HCT116 (cell line): ENCODE results near the gene LAD1. TPM values are rescaled to one million over a fixed set of nuclear protein-coding genes. Genes with fewer than 3 reads are reported as not detected.

ENCODE experiments used
- ATAC-seq: fragments of 200-7000 bp; cut with Tn5 transposase; 2 replicates; pipeline ENCODE4 v1.9.1; 2020; ENCODE audit warnings: mild to moderate bottlenecking, moderate library complexity
- BruUV-seq: library from RNA; stranded (reverse); fragments of 400-500 nt; replicated peaks from 2 replicates; lab custom pipeline; 2021; lab: Mats Ljungman, UMichigan
- CTCF ChIA-PET: fragments of 300-600 bp; sonication (Branson Sonifier 250); formaldehyde crosslinking; loops from one replicate; lab custom pipeline; 2021; ENCODE audit warnings: antibody characterized with exemption; lab: Charles Lee
- POLR2A ChIA-PET: fragments of 300-600, 350-600 bp; sonication (Branson Sonifier 250); formaldehyde crosslinking; loops from one replicate; lab custom pipeline; 2021; ENCODE audit warnings: antibody characterized with exemption; lab: Charles Lee
- RAD21 ChIA-PET, 2 experiments: fragments of 300-600 bp; sonication (Branson Sonifier 250); formaldehyde crosslinking; loops; one replicate each; lab custom pipeline; 2023; ENCODE audit warnings: low total read pairs in 2 of 2; ENCODE audit not compliant: uncharacterized antibody in 2 of 2, unreplicated experiment in 2 of 2, low non-redundant PET in 1 of 2; lab: Charles Lee
- DNase-seq: peaks from one replicate; pipeline ENCODE4 v3.0.0-alpha.2; 2010; ENCODE audit warnings: low read depth, low spot score
- H2AFZ ChIP-seq: fragments of 200-600 bp; shearing (Covaris generic), sonication (generic); 2 replicates; pipeline ENCODE4 v1.6.1; 2017; ENCODE audit warnings: low read depth, mixed run types, mixed read lengths, antibody characterized with exemption, low read length; ENCODE audit not compliant: poor library complexity, severe bottlenecking
- H3K27ac ChIP-seq: 2 replicates; pipeline ENCODE4 v1.5.1; 2012; ENCODE audit warnings: low read depth, low read length
- H3K27me3 ChIP-seq: fragments of 200-600 bp; sonication (generic); 2 replicates; pipeline ENCODE4 v1.6.1; 2016; ENCODE audit warnings: mixed run types, low read length, mixed read lengths; ENCODE audit not compliant: insufficient read depth
- H3K36me3 ChIP-seq, 2 experiments: fragments of 200-500 bp in 1 of 2; fragments of 200-600 bp in 1 of 2; sonication (Bioruptor generic) in 1 of 2; sonication (generic) in 1 of 2; 2 replicates each; pipeline versions ENCODE4 v1.5.1 to v1.6.1; 2014 to 2016; ENCODE audit warnings: low read length in 2 of 2, inconsistent platforms in 1 of 2, mixed read lengths in 1 of 2, mixed run types in 1 of 2; ENCODE audit not compliant: insufficient read depth in 2 of 2, control insufficient read depth in 1 of 2
- H3K4me1 ChIP-seq, 2 experiments: fragments of 200-600 bp in 1 of 2; sonication (generic) in 1 of 2; 2 replicates each; pipeline versions ENCODE4 v1.5.1 to v1.6.1; 2012 to 2017; ENCODE audit warnings: low read length in 2 of 2, inconsistent platforms in 1 of 2, mild to moderate bottlenecking in 1 of 2, mixed read lengths in 1 of 2, mixed run types in 1 of 2, moderate library complexity in 1 of 2; ENCODE audit not compliant: insufficient read depth in 2 of 2, control insufficient read depth in 1 of 2
- H3K4me2 ChIP-seq: fragments of 200-600 bp; sonication (generic); 2 replicates; pipeline ENCODE4 v1.6.1; 2017; ENCODE audit warnings: mixed run types, low read length, mixed read lengths
- H3K4me3 ChIP-seq, 2 experiments: fragments of 200-600 bp in 1 of 2; sonication (generic) in 1 of 2; replicated peaks in 1 of 2; 2 replicates each; pipeline ENCODE4 v1.5.1; 2011 to 2016; ENCODE audit warnings: low read length in 2 of 2, control low read depth in 1 of 2, low read depth in 1 of 2, mild to moderate bottlenecking in 1 of 2, mixed read lengths in 1 of 2, mixed run types in 1 of 2
- H3K79me2 ChIP-seq: fragments of 200-600 bp; sonication (generic); 2 replicates; pipeline ENCODE4 v1.6.1; 2017; ENCODE audit warnings: mild to moderate bottlenecking, mixed run types, low read length, moderate library complexity, mixed read lengths; ENCODE audit not compliant: insufficient read depth
- H3K9ac ChIP-seq: fragments of 200-600 bp; sonication (generic); 2 replicates; pipeline ENCODE4 v1.6.1; 2016; ENCODE audit warnings: low read length, mixed read lengths
- H3K9me2 ChIP-seq: fragments of 200-600 bp; sonication (generic), shearing (Covaris generic); 2 replicates; pipeline ENCODE4 v1.6.1; 2017; ENCODE audit warnings: mixed run types, mild to moderate bottlenecking, moderate library complexity; ENCODE audit not compliant: insufficient read depth
- H3K9me3 ChIP-seq, 2 experiments: fragments of 200-500 bp in 1 of 2; fragments of 200-600 bp in 1 of 2; sonication (Bioruptor generic) in 1 of 2; sonication (generic) in 1 of 2; 2 replicates each; pipeline ENCODE4 v1.6.1; 2014 to 2017; ENCODE audit warnings: low read length in 2 of 2, mixed read lengths in 2 of 2, inconsistent platforms in 1 of 2, low read depth in 1 of 2, mild to moderate bottlenecking in 1 of 2, mixed run types in 1 of 2, moderate library complexity in 1 of 2; ENCODE audit not compliant: control insufficient read depth in 1 of 2, insufficient read depth in 1 of 2
- H4K20me1 ChIP-seq: fragments of 200-600 bp; sonication (generic), shearing (Covaris generic); 2 replicates; pipeline ENCODE4 v1.6.1; 2017; ENCODE audit warnings: mixed run types, mild to moderate bottlenecking, moderate library complexity; ENCODE audit not compliant: insufficient read depth
- CBX3 ChIP-seq: IDR thresholded peaks from 2 replicates; pipeline ENCODE4 v1.6.1; 2012; ENCODE audit warnings: low read depth
- CEBPB ChIP-seq: IDR thresholded peaks from 2 replicates; pipeline ENCODE4 v1.6.1; 2012; ENCODE audit warnings: low read depth
- CTCF ChIP-seq, 3 experiments: fragments of 200-600 bp in 1 of 3; sonication (generic) in 1 of 3; IDR thresholded peaks in 2 of 3; conservative IDR thresholded peaks in 1 of 3; 2 replicates each; pipeline ENCODE4 v1.5.1; 2012 to 2017; ENCODE audit warnings: low read depth in 2 of 3, low read length in 2 of 3, antibody characterized with exemption in 1 of 3, borderline replicate concordance in 1 of 3, control low read depth in 1 of 3, mild to moderate bottlenecking in 1 of 3, mixed read lengths in 1 of 3, mixed run types in 1 of 3, moderate library complexity in 1 of 3; ENCODE audit not compliant: insufficient read depth in 1 of 3
- EGR1 ChIP-seq: IDR thresholded peaks from 2 replicates; pipeline ENCODE4 v1.6.1; 2012; ENCODE audit warnings: low read depth
- ELF1 ChIP-seq: IDR thresholded peaks from 2 replicates; pipeline ENCODE4 v1.6.1; 2012; ENCODE audit warnings: low read depth, borderline replicate concordance
- EZH2phosphoT487 ChIP-seq: fragments of 200-600 bp; IDR thresholded peaks from 2 replicates; pipeline ENCODE4 v1.6.1; 2018; ENCODE audit warnings: antibody characterized with exemption, borderline replicate concordance
- FOSL1 ChIP-seq: IDR thresholded peaks from 2 replicates; pipeline ENCODE4 v1.6.1; 2012; ENCODE audit warnings: low read depth
- JUND ChIP-seq: IDR thresholded peaks from 2 replicates; pipeline ENCODE4 v1.6.1; 2012
- REST ChIP-seq: IDR thresholded peaks from 2 replicates; pipeline ENCODE4 v1.6.1; 2012; ENCODE audit warnings: low read depth
- SIN3A ChIP-seq: IDR thresholded peaks from 2 replicates; pipeline ENCODE4 v1.6.1; 2012; ENCODE audit warnings: low read depth
- SP1 ChIP-seq: IDR thresholded peaks from 2 replicates; pipeline ENCODE4 v1.6.1; 2012; ENCODE audit warnings: low read depth
- TCF7L2 ChIP-seq: IDR thresholded peaks from 2 replicates; pipeline ENCODE4 v1.7.0; 2011; ENCODE audit warnings: borderline replicate concordance, inconsistent platforms; ENCODE audit not compliant: insufficient read depth, insufficient read length; ENCODE audit errors: extremely low read depth
- YY1 ChIP-seq: IDR thresholded peaks from 2 replicates; pipeline ENCODE4 v1.6.1; 2011; ENCODE audit warnings: low read length, low read depth, moderate library complexity, mild to moderate bottlenecking; ENCODE audit not compliant: insufficient replicate concordance; ENCODE audit errors: extremely low read depth
- ZFX ChIP-seq: fragments of 450-650 bp; IDR thresholded peaks from 2 replicates; pipeline ENCODE4 v1.6.1; 2017
- intact Hi-C: fragments of 100-400 bp; cut with micrococcal nuclease; formaldehyde crosslinking; loops from 2 replicates; pipeline ENCODE4 v1.10.0; 2022
- total RNA-seq: library from RNA; stranded (reverse); gene quantifications from one replicate; pipeline ENCODE4 v1.2.1, GENCODE V29; 2021; ENCODE audit not compliant: unreplicated experiment

The LAD1 gene
- total RNA-seq, 1 experiment from 2014 or later = 56.1 TPM

GRCh38 chr1:201404055-201404454 lies 4.9 kb upstream of the LAD1 start:
- no peak overlapping the region for H2AFZ ChIP-seq
- TF ChIP-seq SP1 = no peak
- no peak for TF ChIP-seq CEBPB
- TF ChIP-seq ELF1 = no peak
- TF ChIP-seq ZFX = no peak
- no peak for TF ChIP-seq EZH2phosphoT487
- H3K9ac ChIP-seq = no peak overlapping the region
- H3K27me3 ChIP-seq = no peaks in the 10 kb centered on the region
- H3K4me1 ChIP-seq = peaks cover 12 to 53% of the 10 kb centered on the region in 2 experiments
- no peaks in the 10 kb centered on the region for H3K9me3 ChIP-seq
- RAD21 ChIA-PET = no interaction called here
- H3K4me2 ChIP-seq = no peak overlapping the region
- ATAC-seq (no peak), DNase-seq (no peak)
- CTCF ChIA-PET = interaction anchor here (2.3 kb wide), 1 partner anchor 18 kb away, joined by 8 read pairs; no protein-coding TSS in a partner anchor
- H3K4me3 ChIP-seq = no peak overlapping the region
- peaks cover 0 to 9% of the 10 kb centered on the region in 2 experiments; a peak in 1 of 4 replicates for H3K36me3 ChIP-seq
- no peaks in the 10 kb centered on the region for H3K9me2 ChIP-seq
- intact Hi-C loops = no loop called here
- no peaks in the 10 kb centered on the region for H4K20me1 ChIP-seq
- no TSS peak for BruUV-seq
- peaks cover 3% of the 10 kb centered on the region for H3K79me2 ChIP-seq
- H3K27ac ChIP-seq = no peak overlapping the region
- POLR2A ChIA-PET = no interaction called here

- Histone ChIP-seq H3K9ac (no peak overlapping the region), H3K9me2 (no peaks in the 10 kb centered on the region), H3K27ac (no peak overlapping the region), H3K9me3 (no peaks in the 10 kb centered on the region), H3K27me3 (no peaks in the 10 kb centered on the region), H3K4me3 (no peak overlapping the region), H3K4me1 (peaks cover 12 to 54% of the 10 kb centered on the region in 2 experiments), H3K79me2 (peaks cover 10% of the 10 kb centered on the region), H3K4me2 (no peak overlapping the region), H2AFZ (no peak overlapping the region), H3K36me3 (peaks cover 0 to 9% of the 10 kb centered on the region in 2 experiments; a peak in 1 of 4 replicates), H4K20me1 (no peaks in the 10 kb centered on the region)
- ChIA-PET POLR2A (no interaction called here), CTCF (interaction anchor here (1.0 kb wide), 1 partner anchor 32 kb away, joined by 4 read pairs; no protein-coding TSS in a partner anchor), RAD21 (interaction anchor here in 1 of 2 experiments (0.6 kb wide), 1 partner anchor 182 kb away, joined by 3 read pairs; no protein-coding TSS in a partner anchor)
- ATAC-seq (no peak), DNase-seq (no peak)
- no TSS peak for BruUV-seq
- intact Hi-C loops = no loop called here
- TF ChIP-seq EGR1 (no peak), TCF7L2 (no peak), SIN3A (no peak), EZH2phosphoT487 (no peak), YY1 (no peak), SP1 (no peak), JUND (no peak), REST (no peak), CEBPB (no peak), CBX3 (no peak), CTCF (IDR thresholded peaks at IDR 0.05 in 2 of 3, conservative IDR thresholded peaks at IDR 0.05 in 1 of 3; ENCODE audit: borderline replicate concordance in 1 of 3, insufficient read depth in 1 of 3, low read depth in 2 of 3, low read length in 2 of 3) (no peak), FOSL1 (no peak)
These were observed 4.2 kb upstream of the LAD1 start for GRCh38 chr1:201403359-201403758.
